MG63 (cell line): ENCODE results near the gene RCBTB2. TPM values are rescaled to one million over a fixed set of nuclear protein-coding genes. Genes with fewer than 3 reads are reported as not detected.
"Not testable (repeated sequence)": the region's sequence is repeated elsewhere in the genome, so short reads cannot be mapped to it uniquely, and the experiment has no call there.

Experiments
- DNase-seq: peaks from one replicate; pipeline ENCODE4 v3.0.0-alpha.2; 2020
- H3K27me3 ChIP-seq: fragments of 250-450 bp; sonication (Bioruptor Pico); 2 replicates; pipeline ENCODE4 v1.5.1; 2020; ENCODE audit warnings: mild to moderate bottlenecking, moderate library complexity
- H3K36me3 ChIP-seq: fragments of 250-450 bp; sonication (Bioruptor Pico); 2 replicates; pipeline ENCODE4 v1.5.1; 2020; ENCODE audit warnings: mild to moderate bottlenecking, moderate library complexity
- H3K4me3 ChIP-seq: fragments of 250-450 bp; sonication (Bioruptor Pico); 2 replicates; pipeline ENCODE4 v1.5.1; 2020; ENCODE audit warnings: mild to moderate bottlenecking, moderate library complexity
- H3K9me3 ChIP-seq: fragments of 250-450 bp; sonication (Bioruptor Pico); 2 replicates; pipeline ENCODE4 v1.5.1; 2020; ENCODE audit warnings: mild to moderate bottlenecking, moderate library complexity
- total RNA-seq: library from RNA; depleted of rRNA; stranded (reverse); fragments of >200 nt; shearing (Covaris generic); gene quantifications from 2 replicates; pipeline ENCODE4 v1.2.3, GENCODE V29; 2014; ENCODE audit warnings: low replicate concordance; rRNA removed

The RCBTB2 gene
- 2.0 and 3.0 TPM in 2 replicates for total RNA-seq

- no peaks in the 10 kb centered on the region for H3K36me3 ChIP-seq
- H3K9me3 ChIP-seq = no peaks in the 10 kb centered on the region
- H3K27me3 ChIP-seq = no peaks in the 10 kb centered on the region
- peak; percentile 98 for DNase-seq
- peak within 1 kb of the TSS; percentile 82 for H3K4me3 ChIP-seq
These were observed at the start of gene RCBTB2 for GRCh38 chr13:48532506-48533499. RCBTB2 (minus strand) TSS chr13:48533080; CDS start chr13:48521939, 11,141 bp downstream.

GRCh38 chr13:48582084-48582483 is 49.2 kb upstream of the RCBTB2 start:
- H3K27me3 ChIP-seq = no peaks in the 10 kb centered on the region
- H3K36me3 ChIP-seq = no peaks in the 10 kb centered on the region

DNA sequence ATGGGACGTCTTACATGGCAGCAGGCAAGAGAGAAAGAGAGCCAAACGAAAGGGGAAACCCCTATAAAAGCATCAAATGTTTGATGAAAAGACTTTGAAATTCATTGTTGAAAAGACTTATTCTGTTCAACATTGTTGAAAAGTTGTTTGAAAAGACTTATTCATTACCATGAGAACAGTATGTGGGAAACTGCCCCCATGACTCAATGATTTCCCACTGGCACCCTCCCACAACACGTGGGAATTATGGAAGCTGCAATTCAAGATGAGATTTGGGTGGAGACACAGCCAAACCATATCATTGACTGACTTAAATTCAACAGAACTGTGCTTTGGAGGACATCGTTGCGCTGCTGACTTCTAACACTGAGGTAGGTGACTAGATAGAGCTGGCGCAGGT is 48.0 kb upstream of the RCBTB2 start:
- Histone ChIP-seq H3K9me3 (no peaks in the 10 kb centered on the region), H3K27me3 (no peaks in the 10 kb centered on the region), H3K36me3 (no peaks in the 10 kb centered on the region), H3K4me3 (no peak overlapping the region)
- no peak for DNase-seq

More at GRCh38 chr13:48582084-48582483, 49.2 kb upstream of the RCBTB2 start:
- no peak for DNase-seq
- Histone ChIP-seq H3K4me3 (no peak overlapping the region), H3K9me3 (no peaks in the 10 kb centered on the region)

DNA sequence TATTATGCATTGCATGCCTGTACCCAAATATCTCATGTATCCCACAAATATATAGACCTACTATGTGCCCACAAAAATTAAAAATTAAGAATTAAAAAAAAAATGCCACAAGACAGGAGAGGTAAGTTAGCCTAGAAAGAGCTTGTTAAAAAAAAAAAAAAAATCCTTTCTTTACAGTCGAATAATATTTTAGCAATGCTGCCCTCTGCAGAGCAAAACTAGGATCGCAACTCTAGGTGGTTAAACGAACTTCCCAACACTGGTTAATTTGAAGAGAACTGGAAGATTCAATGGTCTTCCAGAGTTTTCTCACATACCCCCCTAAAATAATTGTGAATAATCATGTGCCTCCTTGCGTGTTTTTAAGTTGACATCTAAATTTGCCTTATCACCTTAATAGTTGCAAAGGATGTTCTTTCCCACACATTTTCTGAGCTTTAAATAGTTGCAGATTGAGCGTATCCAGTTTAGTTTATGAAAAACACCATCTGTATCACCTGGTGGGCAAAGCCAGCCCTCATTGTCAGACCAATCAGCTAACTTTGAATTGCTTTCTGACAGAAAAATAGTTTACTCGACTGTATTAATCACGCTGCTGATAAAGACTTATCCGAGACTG is 47.4 kb upstream of the RCBTB2 start:
- DNase-seq = no peak
- H3K4me3 ChIP-seq = no peak overlapping the region
- no peaks in the 10 kb centered on the region for H3K36me3 ChIP-seq
- no peaks in the 10 kb centered on the region for H3K9me3 ChIP-seq
- H3K27me3 ChIP-seq = no peaks in the 10 kb centered on the region

- not testable (repeated sequence) for H3K9me3 ChIP-seq, H3K36me3 ChIP-seq, DNase-seq, H3K4me3 ChIP-seq, H3K27me3 ChIP-seq
These were observed 47.0 kb upstream of the RCBTB2 start for GRCh38 chr13:48579919-48580180.

DNA sequence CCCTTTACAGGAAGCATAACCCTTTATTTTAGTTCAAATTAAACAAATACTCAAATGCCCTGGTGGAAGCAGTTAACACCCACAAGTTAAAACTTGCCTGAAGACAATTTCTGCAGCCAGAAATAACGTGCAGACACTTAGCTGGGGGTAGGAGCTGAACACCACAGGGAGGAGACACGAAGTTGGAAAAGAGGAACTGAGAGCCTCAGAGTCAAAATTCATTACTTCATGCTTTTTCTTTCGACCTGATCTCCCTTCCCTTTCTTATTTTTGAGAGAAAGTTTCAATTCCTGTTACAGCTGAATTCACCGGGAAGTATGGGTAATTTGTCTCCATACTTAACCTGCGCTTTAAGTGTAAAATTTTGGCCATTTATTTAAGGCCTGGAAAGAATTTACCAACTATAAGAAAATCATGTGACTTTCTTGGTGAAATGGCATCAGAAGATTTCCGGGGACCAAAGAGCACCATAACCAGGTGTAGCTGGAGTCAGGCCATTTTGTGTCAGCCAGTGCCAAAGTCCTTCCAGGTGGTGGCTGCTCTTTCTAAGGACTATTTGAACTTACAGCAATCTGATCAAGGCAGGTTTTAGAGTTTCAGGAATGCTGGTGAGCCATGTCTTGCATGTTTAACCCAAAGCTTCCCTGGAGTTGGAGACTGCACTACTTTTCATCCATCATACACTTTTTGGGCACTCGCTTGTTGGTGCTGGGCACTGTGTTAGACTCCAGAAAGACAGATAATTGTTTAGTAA is 46.5 kb upstream of the RCBTB2 start:
- Histone ChIP-seq H3K4me3 (no peak overlapping the region), H3K9me3 (no peaks in the 10 kb centered on the region), H3K27me3 (no peaks in the 10 kb centered on the region), H3K36me3 (no peaks in the 10 kb centered on the region)
- DNase-seq = no peak

DNA sequence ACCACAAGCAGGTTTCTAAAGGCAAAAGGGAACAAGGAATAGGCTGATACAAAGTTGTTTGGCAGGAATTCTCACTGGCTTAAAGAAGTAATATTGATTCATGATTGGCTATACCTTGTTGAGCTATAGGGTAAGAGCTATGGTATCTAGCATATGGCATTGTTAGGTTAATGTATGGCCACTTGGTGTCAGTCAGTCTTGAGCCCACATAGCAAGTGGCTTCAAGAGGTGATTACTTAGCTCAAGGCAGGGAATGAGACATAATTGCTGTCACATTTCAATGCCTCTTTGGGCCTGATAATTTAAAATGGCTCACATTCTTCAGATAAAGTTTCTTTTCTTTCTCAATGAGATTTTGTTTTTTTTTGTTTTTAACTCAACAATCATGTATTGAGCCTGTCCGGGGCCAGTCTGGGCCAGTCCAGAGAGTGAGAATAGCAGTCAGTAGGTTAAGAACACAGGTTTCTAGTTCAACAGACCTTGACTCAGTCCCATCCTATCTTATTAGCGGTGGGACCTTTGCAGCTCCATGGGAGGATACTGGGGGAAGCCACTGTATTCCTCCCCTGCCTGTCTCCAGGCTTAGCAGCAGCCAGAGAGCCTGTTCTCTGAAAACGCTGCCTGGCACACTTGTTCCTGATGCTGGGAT is 45.8 kb upstream of the RCBTB2 start:
- Histone ChIP-seq H3K4me3 (no peak overlapping the region), H3K9me3 (no peaks in the 10 kb centered on the region), H3K36me3 (no peaks in the 10 kb centered on the region), H3K27me3 (no peaks in the 10 kb centered on the region)
- DNase-seq = no peak

GRCh38 chr13:48576448-48577010 is 43.6 kb upstream of the RCBTB2 start:
- no peaks in the 10 kb centered on the region for H3K36me3 ChIP-seq
- H3K4me3 ChIP-seq = no peak overlapping the region
- no peaks in the 10 kb centered on the region for H3K27me3 ChIP-seq
- H3K9me3 ChIP-seq = no peaks in the 10 kb centered on the region
- no peak for DNase-seq

DNA sequence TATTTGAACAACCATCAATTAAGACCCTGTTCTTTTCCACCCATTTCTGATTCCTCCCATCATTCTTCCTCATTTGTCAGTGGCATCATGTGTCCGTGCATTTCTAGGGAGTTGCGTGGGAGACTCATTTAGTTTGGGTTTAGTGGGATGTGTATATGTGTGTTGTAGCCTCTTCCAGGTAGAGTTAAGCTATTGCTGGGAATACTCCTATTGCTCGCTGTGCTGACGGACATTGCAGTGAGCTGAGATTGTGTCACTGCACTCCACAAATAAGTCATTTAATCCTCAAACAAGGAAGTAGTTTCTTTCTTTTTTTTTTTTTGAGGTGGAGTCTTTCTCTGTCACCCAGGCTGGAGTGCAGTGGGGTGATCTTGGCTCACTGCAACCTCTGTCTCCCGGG is 42.2 kb upstream of the RCBTB2 start:
- H3K27me3 ChIP-seq = no peaks in the 10 kb centered on the region
- H3K4me3 ChIP-seq = no peak overlapping the region
- no peaks in the 10 kb centered on the region for H3K9me3 ChIP-seq
- no peak for DNase-seq
- no peaks in the 10 kb centered on the region for H3K36me3 ChIP-seq

DNA sequence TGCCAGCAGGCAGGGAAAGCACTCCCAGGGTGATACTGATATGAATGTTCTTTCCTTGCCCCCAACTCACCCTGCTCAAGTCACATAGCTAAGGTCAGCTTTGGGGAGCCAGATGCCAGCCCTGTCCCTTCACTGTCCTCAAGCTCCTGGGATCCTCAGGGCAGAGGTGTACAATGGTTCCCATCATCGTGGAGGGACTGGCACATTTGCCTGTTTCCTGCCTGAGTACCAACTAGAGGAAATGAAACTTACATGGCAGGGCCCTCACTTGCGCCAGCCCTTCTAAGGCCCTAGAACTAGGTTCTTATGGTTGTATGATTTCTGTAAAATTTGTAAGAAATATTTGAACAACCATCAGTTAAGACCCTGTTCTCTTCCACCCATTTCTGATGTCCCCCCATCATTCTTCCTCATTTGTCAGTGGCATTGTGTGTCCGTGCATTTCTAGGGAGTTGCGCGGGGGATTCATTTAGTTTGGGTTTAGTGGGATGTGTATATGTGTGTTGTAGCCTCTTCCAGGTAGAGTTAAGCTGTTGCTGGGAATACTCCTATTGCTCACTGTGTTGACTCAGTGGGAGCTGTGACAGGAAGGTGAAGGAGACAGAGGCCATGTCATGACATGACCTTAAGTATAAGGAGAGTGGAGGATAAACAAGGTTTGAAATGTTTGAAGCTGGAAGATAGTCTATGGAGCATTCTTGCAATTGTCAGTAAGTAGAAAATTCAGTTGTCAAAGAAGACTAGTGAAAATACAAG is 41.3 kb upstream of the RCBTB2 start:
- H3K9me3 ChIP-seq = no peaks in the 10 kb centered on the region
- no peak for DNase-seq

DNA sequence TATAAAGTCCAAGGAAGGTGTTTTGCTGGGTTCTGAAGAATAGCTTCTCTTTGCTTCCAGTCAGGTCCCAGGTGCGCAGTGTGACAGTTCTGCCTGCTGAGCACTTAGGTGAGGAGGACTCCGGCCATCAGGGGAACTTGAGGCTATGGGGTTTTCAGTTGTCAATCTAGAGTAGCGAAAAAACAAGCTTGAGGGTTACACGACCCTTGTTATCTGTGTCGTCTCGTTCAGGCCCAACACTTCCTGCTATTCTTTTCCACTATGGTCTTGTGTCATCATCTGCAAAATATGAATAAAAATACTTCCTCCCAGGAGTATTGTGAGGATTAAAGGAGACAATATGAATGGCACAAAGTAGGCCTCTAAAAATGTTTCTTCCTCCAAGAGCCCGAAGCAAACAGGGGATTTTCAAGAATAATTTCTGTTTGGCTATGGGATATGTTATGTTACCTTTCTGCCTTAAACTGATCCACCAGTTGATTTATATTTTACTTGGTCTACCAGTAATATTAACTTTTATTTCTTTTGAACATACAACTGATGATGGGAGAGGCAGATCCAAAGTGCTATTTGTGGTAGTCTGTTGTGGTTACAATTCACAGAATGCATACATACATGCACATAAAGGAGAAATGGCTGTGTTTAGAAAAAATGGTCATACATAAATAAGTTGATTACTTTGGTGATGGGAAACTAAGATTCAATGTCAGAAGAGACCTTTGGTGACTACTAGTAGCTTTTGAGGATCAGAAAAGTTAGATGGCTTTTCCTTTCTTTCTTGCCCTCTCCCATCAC is 40.5 kb upstream of the RCBTB2 start:
- H3K36me3 ChIP-seq = no peaks in the 10 kb centered on the region
- H3K27me3 ChIP-seq = no peaks in the 10 kb centered on the region
- no peak for DNase-seq
- no peak overlapping the region for H3K4me3 ChIP-seq
- no peaks in the 10 kb centered on the region for H3K9me3 ChIP-seq

More for the DNA sequence above, 41.3 kb upstream of the RCBTB2 start:
- Histone ChIP-seq H3K36me3 (no peaks in the 10 kb centered on the region), H3K27me3 (no peaks in the 10 kb centered on the region), H3K4me3 (no peak overlapping the region)

- no peaks in the 10 kb centered on the region for H3K9me3 ChIP-seq
- H3K27me3 ChIP-seq = no peaks in the 10 kb centered on the region
- H3K36me3 ChIP-seq = no peaks in the 10 kb centered on the region
- no peak for DNase-seq
- H3K4me3 ChIP-seq = peak overlapping the region; percentile 21
These were observed 38.4 kb upstream of the RCBTB2 start for GRCh38 chr13:48571126-48571913.

DNA sequence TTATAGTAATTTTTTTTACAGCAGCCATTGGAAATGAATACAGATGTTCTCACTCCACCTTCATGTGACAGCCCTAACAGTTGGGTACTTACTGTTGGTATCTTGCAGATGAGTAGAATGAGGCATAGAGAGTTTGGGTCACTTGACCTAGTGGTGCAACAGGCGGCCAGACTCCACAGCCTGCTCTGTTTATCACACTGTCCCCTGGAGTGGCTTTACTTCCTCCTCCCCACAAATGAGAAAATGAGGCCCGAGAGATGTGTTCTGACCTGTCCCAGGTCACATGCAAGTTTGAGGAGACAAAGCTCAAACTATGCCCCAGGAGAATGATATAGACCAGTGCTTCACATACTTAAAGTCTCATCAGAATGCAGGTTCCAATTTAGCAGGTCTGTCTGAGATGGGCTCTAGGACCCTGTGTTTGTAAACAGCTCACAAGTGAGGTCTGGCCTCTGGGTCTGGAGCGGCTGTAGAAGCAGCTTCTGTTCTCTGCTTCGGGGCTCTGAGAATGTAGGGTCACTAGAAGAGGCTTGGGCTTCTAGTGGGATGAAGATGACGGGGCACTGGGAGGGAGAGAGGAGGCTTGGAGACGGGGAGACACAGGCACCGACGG is 37.4 kb upstream of the RCBTB2 start:
- H3K9me3 ChIP-seq = no peaks in the 10 kb centered on the region
- DNase-seq = no peak
- H3K36me3 ChIP-seq = no peaks in the 10 kb centered on the region
- no peaks in the 10 kb centered on the region for H3K27me3 ChIP-seq
- no peak overlapping the region for H3K4me3 ChIP-seq

DNA sequence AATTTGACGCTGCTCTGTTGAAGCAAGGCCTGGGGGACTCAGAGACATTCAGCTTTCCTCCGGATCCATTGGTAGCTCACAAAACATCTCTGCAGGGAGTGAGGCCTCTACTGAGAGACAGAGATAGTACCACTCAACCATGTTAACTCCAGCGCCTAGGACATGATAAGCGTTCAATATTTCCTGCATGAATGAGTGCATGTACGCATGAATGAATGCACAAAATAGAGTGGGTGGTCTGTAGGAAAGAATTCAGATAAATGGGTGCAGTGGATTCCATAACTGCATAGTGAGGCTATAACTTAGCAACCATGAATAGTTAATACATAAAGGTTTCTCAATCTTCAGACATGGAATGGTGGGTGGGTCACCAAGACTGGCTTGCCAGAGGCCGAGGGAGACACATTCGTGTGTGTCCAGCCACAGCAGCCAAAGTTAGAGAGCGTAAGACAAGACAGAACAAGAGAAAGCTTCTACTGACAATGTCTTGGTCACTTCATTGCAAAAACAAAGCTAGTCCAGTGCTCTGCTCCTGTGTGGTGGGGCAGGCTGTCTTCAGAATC is 36.3 kb upstream of the RCBTB2 start:
- Histone ChIP-seq H3K36me3 (no peaks in the 10 kb centered on the region), H3K4me3 (no peak overlapping the region), H3K27me3 (no peaks in the 10 kb centered on the region), H3K9me3 (no peaks in the 10 kb centered on the region)
- DNase-seq = no peak
